Ascending aorta (tissue), 2 donors: ENCODE results near the gene ARV1. TPM values are rescaled to one million over a fixed set of nuclear protein-coding genes. Genes with fewer than 3 reads are reported as not detected.
A peak's percentile ranks its signal among the peaks of the same experiment; 100 is the strongest.

Source experiments
- DNase-seq, 2 donors: peaks; one replicate each; pipeline ENCODE4 v3.0.0-alpha.2; 2019; ENCODE audit warnings: low spot score in 2 of 2
- H3K27ac ChIP-seq, 2 donors: fragments of 200-600 bp; sonication (generic); one replicate each; pipeline ENCODE4 v1.5.1; 2016 to 2017; ENCODE audit warnings: mild to moderate bottlenecking in 1 of 2
- H3K27me3 ChIP-seq: fragments of 200-600 bp; sonication (generic); one replicate; pipeline ENCODE4 v1.5.1; 2017
- H3K36me3 ChIP-seq, 2 donors: fragments of 200-600 bp; sonication (generic); one replicate each; pipeline ENCODE4 v1.5.1; 2016
- H3K4me1 ChIP-seq, 2 donors: fragments of 200-600 bp; sonication (generic); one replicate each; pipeline ENCODE4 v1.5.1; 2016 to 2017; ENCODE audit warnings: mild to moderate bottlenecking in 1 of 2
- H3K4me3 ChIP-seq, 2 donors: fragments of 200-600 bp; sonication (generic); one replicate each; pipeline ENCODE4 v1.5.1; 2016 to 2017; ENCODE audit warnings: mild to moderate bottlenecking in 1 of 2
- H3K9me3 ChIP-seq, 2 donors: fragments of 200-600 bp; sonication (generic); one replicate each; pipeline ENCODE4 v1.5.1; 2016
- intact Hi-C: fragments of 100-400 bp; cut with DNase I; formaldehyde crosslinking; loops from one replicate; pipeline ENCODE4 v1.15.1; 2023
- total RNA-seq: library from RNA; depleted of rRNA; stranded (reverse); fragments of >200 nt; gene quantifications from one replicate; pipeline ENCODE4 v1.1.0, GENCODE V29; 2016
- TF ChIP-seq, protein P1 (sequence below), 3 experiments: fragments of 200-600 bp in 2 of 3; fragments of 450-650 bp in 1 of 3; sonication (generic) in 2 of 3; IDR thresholded peaks; one replicate each; pipeline ENCODE4 v1.5.1; 2016 to 2019; ENCODE audit warnings: antibody characterized with exemption in 3 of 3, mild to moderate bottlenecking in 1 of 3, moderate library complexity in 1 of 3

Gene ARV1
- total RNA-seq, 1 donor from 2014 or later: 9.7 TPM

DNA sequence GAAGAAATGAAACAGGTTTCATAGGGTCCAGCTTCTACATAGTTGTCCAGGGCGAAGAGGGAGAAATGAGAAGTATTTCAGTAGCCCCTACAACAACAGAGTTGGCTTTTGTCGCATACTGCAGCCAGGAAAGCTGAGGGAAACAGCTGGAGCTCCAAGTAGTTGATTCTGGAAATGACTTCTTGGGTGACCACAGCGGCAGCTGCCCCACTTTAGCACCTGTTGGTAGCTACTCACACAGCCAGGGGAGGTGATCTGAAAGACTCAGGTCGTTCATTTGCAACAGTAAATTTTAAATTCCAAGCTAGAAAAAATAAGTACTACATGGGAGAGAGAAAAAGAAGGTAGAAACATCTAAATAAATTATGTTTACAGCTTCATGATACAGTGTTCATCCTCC lies 2.5 kb upstream of the ARV1 start:
- no peaks in the 10 kb centered on the region for H3K27me3 ChIP-seq
- peaks cover 0 to 4% of the 10 kb centered on the region in 2 donors for H3K4me1 ChIP-seq
- no peak overlapping the region for H3K4me3 ChIP-seq
- intact Hi-C loops: loop anchor here (5.0 to 10.0 kb wide), 3 partner anchors 64 to 238 kb away; no protein-coding TSS in a partner anchor
- H3K27ac ChIP-seq: no peak overlapping the region
- TF ChIP-seq, protein P1, sequence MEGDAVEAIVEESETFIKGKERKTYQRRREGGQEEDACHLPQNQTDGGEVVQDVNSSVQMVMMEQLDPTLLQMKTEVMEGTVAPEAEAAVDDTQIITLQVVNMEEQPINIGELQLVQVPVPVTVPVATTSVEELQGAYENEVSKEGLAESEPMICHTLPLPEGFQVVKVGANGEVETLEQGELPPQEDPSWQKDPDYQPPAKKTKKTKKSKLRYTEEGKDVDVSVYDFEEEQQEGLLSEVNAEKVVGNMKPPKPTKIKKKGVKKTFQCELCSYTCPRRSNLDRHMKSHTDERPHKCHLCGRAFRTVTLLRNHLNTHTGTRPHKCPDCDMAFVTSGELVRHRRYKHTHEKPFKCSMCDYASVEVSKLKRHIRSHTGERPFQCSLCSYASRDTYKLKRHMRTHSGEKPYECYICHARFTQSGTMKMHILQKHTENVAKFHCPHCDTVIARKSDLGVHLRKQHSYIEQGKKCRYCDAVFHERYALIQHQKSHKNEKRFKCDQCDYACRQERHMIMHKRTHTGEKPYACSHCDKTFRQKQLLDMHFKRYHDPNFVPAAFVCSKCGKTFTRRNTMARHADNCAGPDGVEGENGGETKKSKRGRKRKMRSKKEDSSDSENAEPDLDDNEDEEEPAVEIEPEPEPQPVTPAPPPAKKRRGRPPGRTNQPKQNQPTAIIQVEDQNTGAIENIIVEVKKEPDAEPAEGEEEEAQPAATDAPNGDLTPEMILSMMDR (IDR thresholded peaks at IDR 0.05): no peak
- DNase-seq: no peak
- no peaks in the 10 kb centered on the region for H3K9me3 ChIP-seq
- H3K36me3 ChIP-seq: no peaks in the 10 kb centered on the region

DNA sequence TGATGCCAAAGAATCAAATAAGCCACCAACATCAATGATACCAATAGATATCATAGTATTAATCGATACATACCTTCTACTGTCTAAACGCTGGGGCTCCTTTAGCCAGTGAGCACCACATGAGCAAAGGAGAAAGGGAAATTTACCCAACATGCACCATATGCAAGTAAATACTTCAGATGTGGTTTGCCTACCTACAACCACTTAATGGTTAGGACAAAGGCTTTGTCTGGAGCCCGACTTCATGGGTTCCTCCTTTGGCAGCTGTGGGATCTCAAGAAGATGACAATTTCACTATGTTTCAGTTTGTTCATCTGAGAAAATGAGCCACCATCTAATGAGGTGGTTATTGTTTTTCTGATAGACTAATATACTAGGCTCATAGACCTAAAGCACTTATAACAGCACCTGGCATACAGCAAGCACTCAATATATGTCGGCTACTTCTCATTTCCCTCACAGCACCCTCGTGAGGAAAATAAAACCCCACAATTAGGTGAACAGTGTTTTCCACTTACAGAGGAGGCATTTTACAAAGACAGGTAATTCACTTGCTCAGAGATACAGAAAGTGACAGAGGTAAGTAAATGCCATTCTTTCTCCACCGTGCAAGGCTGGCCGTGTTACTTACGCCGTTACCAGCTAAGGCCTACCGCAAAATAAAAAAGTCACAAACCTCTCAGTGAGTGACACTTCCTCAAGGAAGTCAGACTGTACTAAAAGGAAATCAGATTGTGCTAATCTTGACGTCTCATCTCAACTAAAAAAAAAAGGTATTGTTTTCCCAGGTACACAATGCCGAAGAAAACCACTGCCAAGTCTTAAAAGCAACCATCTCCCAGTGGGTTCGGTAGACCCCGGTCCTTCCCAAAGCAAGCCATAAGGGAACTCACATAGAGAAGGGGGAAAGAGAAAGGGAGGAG lies 1.8 kb upstream of the ARV1 start:
- TF ChIP-seq, protein P1 (IDR thresholded peaks at IDR 0.05): no peak
- peaks cover 0 to 4% of the 10 kb centered on the region in 2 donors for H3K4me1 ChIP-seq
- no peaks in the 10 kb centered on the region for H3K36me3 ChIP-seq
- H3K27ac ChIP-seq: peak overlapping the region in 1 of 2 donors; percentile 46
- intact Hi-C loops: loop anchor here (5.0 to 10.0 kb wide), 3 partner anchors 65 to 238 kb away; no protein-coding TSS in a partner anchor
- peak overlapping the region; percentile 90 to 97 for H3K4me3 ChIP-seq
- no peak for DNase-seq
- no peaks in the 10 kb centered on the region for H3K27me3 ChIP-seq
- no peaks in the 10 kb centered on the region for H3K9me3 ChIP-seq

DNA sequence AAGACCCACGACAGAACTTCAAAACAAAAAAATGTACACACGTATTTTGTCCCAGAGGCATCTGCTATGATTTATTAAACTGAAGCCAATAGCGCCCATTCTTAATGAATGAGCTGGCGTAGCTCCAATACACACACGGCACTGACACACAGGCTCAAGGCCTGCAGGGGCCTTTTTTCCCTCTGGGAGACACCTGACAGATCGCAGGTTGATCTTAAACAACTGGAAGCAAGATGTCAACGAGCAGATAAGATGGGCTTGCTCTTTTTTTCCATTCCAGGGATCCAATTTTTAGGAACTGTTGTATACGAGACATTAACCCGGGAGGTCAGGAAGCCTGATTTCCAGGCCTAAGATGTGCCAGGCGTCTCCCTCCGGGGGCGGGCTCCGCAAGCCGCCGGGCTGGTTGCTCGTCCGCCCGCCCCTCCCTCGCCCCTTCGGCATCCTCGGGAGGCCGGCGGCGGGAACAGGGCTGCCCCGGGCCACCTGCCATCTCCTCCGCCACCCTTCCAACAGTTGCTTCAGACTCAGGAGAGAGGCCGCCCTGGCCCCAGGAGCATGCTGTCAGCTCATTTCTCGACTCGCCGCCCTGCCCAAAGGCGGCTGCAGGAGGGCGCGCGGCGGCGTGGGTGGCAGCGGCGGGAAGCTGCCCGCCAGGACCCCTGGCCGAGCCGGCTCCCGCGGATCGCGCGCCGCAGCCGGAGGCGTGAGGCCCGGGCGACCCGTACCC lies 968 bp upstream of the ARV1 start:
- no peaks in the 10 kb centered on the region for H3K9me3 ChIP-seq
- TF ChIP-seq, protein P1 (IDR thresholded peaks at IDR 0.05): no peak
- peak in 1 of 2 donors; percentile 67 for DNase-seq
- peak overlapping the region; percentile 29 to 46 for H3K27ac ChIP-seq
- peak overlapping the region; percentile 90 to 97 for H3K4me3 ChIP-seq
- H3K36me3 ChIP-seq: no peaks in the 10 kb centered on the region
- H3K27me3 ChIP-seq: no peaks in the 10 kb centered on the region
- peaks cover 0 to 4% of the 10 kb centered on the region in 2 donors for H3K4me1 ChIP-seq
- intact Hi-C loops: loop anchor here (1.0 to 10.0 kb wide), 8 partner anchors 37 to 336 kb away; partner anchors contain the start of genes C1orf198, COG2 and GNPAT

DNA sequence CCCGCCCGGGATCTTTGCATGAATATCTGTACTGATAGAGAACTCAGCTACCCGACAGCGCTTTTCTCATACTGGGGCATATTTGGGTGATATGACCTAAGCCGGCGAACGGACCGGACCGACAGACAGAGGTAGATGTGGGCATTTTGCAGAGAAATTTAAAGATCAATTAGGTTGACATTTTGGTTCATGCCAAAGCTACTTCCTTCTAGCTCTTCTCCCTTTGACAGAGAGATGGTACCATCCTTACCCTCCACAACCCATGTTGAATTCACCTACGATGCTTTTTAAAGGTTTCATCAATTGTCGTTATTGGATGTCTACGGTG lies 459 bp downstream of the ARV1 start:
- no peaks in the 10 kb centered on the region for H3K36me3 ChIP-seq
- H3K4me3 ChIP-seq: peak overlapping the region; percentile 90 to 97
- TF ChIP-seq, protein P1 (IDR thresholded peaks at IDR 0.05): no peak
- DNase-seq: no peak
- peak overlapping the region; percentile 27 to 56 for H3K27ac ChIP-seq
- H3K9me3 ChIP-seq: no peaks in the 10 kb centered on the region
- intact Hi-C loops: loop anchor here (1.0 to 10.0 kb wide), 6 partner anchors 59 to 235 kb away; partner anchors contain the start of gene C1orf198
- H3K27me3 ChIP-seq: no peaks in the 10 kb centered on the region
- H3K4me1 ChIP-seq: peaks cover 0 to 4% of the 10 kb centered on the region in 2 donors

DNA sequence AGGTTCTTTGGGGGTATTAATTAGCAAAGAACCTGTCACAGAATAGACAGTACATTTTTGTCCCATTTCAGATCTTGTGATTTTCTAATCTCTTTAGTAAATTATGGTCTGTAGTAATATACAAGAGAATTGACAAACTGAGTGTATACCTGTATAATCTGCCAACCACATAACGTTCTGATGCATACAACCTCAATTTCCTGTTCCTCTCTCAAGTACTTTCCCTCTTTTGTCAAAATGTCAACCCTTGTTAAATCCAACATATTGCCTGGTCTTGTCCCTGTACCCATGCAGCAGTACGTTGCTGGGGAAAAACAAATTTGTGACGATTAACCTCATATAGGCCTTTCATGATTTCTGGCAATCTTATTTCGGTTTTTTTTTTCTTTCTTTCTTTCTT lies 1.1 kb downstream of the ARV1 start:
- intact Hi-C loops: loop anchor here (1.0 to 10.0 kb wide), 6 partner anchors 59 to 235 kb away; partner anchors contain the start of gene C1orf198
- TF ChIP-seq, protein P1 (IDR thresholded peaks at IDR 0.05): no peak
- H3K4me3 ChIP-seq: peak overlapping the region; percentile 90 to 97
- no peak overlapping the region for H3K27ac ChIP-seq
- no peak for DNase-seq
- no peaks in the 10 kb centered on the region for H3K27me3 ChIP-seq
- H3K4me1 ChIP-seq: peaks cover 0 to 4% of the 10 kb centered on the region in 2 donors
- H3K9me3 ChIP-seq: no peaks in the 10 kb centered on the region
- H3K36me3 ChIP-seq: no peaks in the 10 kb centered on the region
